ENCODE measurements around the gene LIMS4.
"Not testable (repeated sequence)": the region's sequence is repeated elsewhere in the genome, so short reads cannot be mapped to it uniquely, and the experiment has no call there.

DNA sequence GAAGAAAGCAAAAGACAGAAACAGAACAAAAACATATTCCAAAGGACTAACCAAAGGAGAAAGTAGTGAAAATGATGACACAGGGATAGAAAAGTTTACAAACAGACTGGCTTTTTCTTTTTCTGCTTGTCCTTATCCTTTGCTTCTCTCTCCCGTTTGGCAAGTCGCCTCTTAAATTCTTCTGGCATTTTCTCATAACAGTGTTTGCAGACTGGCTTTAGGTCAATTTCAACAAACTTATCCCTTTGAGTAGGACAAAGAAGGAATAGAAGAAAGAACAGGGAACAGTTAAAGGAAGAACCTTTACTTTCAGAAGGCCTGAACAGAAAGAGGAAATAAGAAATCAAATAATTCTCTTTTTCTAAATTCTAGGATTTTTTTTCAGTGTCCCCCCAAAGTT lies 26.0 kb downstream of the LIMS4 start:
- TF ChIP-seq, protein P1, sequence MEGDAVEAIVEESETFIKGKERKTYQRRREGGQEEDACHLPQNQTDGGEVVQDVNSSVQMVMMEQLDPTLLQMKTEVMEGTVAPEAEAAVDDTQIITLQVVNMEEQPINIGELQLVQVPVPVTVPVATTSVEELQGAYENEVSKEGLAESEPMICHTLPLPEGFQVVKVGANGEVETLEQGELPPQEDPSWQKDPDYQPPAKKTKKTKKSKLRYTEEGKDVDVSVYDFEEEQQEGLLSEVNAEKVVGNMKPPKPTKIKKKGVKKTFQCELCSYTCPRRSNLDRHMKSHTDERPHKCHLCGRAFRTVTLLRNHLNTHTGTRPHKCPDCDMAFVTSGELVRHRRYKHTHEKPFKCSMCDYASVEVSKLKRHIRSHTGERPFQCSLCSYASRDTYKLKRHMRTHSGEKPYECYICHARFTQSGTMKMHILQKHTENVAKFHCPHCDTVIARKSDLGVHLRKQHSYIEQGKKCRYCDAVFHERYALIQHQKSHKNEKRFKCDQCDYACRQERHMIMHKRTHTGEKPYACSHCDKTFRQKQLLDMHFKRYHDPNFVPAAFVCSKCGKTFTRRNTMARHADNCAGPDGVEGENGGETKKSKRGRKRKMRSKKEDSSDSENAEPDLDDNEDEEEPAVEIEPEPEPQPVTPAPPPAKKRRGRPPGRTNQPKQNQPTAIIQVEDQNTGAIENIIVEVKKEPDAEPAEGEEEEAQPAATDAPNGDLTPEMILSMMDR (IDR thresholded peaks at IDR 0.05; ENCODE audit: borderline replicate concordance, extremely low read depth, low read length, poor library complexity, severe bottlenecking), result not testable (repeated sequence)
- TF ChIP-seq EZH2 (IDR thresholded peaks at IDR 0.05; ENCODE audit: borderline replicate concordance, low read depth, low read length, severe bottlenecking), result not testable (repeated sequence)
